HG02678 (cell line): Measurements from ENCODE around the gene GPR183.

Source experiments
- ATAC-seq: cut with Tn5 transposase; IDR thresholded peaks from one replicate; pipeline ENCODE4 v1.9.1; 2021; ENCODE audit warnings: mild to moderate bottlenecking, moderate library complexity; ENCODE audit not compliant: unreplicated experiment

Gene GPR183, protein sequence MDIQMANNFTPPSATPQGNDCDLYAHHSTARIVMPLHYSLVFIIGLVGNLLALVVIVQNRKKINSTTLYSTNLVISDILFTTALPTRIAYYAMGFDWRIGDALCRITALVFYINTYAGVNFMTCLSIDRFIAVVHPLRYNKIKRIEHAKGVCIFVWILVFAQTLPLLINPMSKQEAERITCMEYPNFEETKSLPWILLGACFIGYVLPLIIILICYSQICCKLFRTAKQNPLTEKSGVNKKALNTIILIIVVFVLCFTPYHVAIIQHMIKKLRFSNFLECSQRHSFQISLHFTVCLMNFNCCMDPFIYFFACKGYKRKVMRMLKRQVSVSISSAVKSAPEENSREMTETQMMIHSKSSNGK

DNA sequence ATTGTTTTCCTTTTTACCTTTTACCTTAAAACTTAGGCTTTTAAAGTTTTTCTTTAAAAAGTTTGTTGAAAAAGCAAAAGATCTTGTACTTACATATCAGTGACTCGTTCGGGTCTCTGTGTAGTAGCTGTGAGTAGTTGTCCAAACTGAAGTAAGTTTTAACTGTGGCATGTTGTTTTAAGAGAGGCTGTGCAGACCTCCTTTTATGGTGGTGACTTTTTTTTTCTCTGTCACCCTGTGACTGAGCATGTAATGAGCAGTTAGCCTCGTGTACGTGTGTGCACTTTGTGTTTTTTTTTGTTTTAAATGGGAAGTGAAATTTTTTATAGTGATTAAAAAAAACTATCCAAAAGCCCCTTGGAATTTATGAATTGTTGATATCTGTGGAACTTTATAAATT lies at the start of gene GPR183:
GPR183 (minus strand) TSS at position 153 of the 400 bp plus-strand sequence. CDS start 11,254 bp downstream, outside the sequence.
- peak; percentile 63 for ATAC-seq

DNA sequence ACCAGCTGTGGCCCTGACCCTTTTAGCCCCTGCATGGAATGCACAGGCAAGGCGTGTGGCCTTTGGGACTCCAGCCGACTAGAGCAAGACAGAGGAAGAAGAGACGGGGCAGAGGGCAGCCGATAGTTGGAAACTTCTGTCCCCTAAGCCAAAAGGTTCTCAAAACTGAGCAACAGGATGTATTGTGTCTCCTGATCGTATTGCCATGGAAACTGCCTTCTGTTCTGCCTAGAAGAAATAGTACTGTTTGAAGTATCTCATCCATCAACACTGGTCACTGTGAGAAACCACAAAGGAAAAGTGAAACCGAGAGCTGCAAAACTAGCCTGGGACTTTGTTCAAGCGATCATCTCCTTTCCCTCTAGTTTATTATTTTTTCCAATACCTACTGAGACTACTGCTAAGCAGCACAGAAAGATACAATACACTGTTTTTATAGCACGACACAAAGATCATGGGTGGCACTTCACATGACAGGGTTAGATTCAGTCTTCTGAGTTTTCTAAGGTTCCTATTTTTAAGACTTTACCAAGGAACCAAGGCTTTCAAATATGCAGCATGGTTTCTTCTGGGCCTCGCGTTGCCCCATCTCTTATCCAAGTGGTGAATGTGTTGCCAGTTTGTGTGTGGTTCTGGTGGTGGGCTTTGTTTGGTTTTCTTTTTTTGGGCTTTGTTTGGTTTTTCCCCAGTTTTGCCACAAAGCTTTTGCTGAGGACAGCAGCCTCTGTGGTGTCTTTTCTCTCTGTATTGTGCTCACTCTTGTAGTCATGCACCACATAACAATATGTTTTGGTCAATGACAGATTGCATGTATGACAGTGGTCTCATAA lies 49.3 kb upstream of the GPR183 start:
- peak; percentile 54 for ATAC-seq

DNA sequence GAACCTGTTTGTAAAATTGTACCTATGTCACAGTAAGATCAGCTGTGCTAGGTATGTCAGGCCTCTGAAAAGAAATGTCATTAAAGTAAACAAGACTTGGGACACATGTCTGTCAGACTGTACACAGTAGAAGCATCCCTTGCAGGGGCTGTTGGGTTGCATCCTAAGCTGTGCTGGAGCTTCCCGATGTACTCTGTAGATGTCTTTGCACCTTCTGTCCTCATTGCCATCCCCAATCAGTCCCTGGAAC lies 48.7 kb upstream of the GPR183 start:
- ATAC-seq, result no peak

DNA sequence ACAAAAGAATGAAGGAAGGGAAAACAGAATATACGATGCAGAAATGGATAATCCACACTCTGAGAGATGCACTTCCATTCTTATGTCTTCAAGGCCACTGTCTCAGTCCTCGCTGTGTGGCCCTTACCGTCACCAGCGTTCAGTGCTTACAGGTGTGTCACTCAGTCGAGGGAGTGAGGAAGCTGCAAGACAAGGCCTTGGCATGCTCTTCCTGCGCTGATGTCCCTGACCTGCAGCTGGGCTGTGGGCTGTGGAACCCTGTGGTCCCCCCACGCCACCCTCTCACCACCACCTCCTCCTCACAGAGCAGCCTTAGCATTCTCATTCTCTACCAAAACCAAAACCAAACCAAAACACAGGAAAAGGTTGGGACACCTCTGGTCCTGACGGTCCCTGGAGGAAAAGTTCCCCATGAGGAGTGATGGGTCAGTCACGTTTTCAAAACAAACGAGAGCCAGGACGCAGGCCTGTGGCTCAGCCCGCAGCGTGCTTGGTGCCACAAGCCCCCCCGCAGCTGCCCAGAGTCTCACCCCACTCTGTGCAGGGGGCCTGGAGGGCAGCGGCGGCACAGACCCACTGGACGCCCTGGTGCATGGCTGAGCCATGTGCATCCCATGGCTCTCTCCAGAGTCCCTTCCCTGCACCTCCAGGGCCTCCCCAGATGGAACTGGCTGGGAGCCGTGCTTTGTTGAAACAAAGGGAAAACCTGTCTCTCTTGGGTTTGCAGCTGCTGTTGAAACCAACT lies 48.2 kb upstream of the GPR183 start:
- ATAC-seq, result no peak

DNA sequence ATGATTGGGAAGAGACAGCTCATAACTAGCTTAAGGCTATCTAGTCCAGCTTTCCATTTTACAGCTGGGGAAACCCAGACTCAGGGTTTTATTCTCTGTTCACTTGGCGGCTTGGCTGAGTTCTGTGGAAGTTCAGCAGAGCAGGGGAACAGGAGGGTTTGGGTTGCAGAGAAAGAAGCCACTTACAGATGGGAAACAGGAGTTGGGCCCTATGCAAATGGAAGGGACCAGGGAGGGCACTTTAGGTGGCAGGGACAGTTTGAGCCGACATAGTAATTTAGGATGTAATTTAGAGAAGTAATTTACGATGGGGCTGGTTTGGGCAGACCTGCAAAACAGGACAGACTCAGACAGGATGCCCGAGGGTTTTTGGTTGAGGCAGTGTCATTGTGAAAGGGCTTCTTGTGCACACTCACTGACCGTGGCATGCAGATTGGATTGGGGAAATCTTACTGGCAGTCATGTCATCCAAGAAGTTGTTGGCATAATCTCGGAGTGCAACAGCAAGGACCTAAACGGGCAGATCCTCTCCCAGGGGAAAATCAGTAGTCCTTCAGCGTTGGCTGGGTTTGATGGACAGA lies 47.3 kb upstream of the GPR183 start:
- no peak for ATAC-seq

DNA sequence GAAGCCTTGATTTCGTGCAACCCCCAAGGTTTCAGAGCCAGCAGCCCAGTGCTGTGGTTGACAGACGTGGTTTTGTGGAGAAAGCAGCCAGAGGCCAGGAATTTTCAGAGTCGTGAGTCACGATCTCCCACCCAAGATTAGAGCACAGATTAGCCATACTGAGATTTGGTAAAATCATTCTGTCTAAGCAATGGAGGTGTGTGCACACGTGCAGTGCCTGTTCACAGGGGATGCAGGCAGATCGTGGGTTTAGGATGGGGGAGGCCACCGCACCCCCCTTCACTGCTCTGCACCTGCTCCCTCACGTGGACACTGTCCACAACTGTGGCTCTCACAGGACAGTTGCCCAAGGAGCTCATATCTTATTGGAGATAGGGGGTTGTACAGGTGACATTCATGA lies 46.6 kb upstream of the GPR183 start:
- ATAC-seq, result no peak

DNA sequence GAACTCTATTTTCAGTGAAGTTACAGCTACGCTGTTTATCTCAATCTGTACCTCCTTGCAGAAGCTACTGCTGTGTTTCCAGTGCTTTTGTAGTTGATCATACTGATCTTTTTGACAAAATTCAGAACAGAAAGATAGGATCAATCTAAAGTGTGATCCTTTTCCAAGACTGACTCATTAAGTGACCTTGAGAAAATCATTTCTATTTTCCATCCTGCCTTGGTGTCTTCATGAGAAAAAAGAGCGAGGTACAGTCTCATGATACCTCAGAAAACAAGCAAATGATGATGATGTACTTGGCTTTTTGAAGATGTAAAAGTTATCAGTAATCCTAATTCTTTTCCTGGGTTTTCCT lies 46.0 kb upstream of the GPR183 start:
- no peak for ATAC-seq

DNA sequence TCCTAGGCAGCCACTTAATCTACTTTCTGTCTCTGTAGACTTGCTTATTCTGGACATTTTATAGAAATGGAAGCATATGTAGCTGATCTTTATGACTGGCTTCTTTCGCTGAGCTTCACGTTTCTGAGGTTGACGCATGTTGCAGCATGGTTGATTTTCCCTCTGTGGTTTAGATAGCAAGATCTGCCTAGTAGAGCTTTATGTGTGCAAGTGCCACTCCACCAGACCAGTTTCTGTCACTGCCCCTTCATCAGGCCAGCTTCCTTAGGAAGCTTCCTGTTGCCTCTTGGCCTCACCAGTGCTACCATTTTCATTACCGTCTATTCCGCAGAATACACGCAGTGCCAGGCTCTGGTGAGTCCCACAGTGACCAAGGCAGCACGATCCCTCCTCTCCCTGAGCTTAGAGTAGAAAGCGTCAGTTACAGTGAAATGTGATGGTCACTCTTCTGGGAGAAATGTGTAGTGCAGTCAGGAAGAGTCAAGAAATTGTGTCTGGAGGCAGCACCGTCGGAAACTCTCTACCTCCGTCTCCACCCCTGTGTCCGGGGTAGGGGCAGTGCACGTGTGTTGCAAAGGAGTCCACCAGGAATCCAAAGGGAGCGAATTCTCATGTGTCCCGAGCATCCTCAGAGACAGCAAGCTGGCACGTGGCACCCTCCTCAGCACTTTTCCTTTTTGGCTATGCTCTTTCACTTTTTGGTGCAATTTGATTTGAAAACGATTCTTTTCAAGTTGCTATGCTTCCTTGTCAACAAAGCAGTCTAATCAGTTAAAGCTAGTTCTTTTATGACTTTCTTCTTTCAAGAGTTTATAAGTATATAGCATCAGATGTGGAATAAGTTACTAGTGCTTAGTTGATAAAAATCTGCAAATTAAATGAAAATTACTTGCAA lies 45.4 kb upstream of the GPR183 start:
- no peak for ATAC-seq

DNA sequence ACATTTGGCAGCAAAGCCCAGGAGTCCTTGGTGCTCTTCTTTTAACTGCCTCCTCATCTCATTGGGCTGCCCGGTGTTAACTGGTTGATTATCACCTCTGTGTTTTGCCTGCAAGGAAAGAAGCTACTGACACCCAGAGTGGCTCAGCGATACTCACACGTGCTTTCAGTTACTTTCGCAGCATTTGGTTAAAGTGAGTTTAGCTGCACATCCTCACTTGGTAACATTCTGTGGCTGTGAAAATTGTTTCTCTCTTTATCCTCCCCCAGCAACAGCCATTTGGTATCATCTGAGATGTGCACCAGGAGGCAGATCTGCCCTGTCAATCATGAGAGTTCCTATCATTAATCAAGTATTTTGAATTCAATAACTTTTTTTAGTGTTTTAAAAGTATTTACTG lies 44.6 kb upstream of the GPR183 start:
- peak; percentile 43 for ATAC-seq

DNA sequence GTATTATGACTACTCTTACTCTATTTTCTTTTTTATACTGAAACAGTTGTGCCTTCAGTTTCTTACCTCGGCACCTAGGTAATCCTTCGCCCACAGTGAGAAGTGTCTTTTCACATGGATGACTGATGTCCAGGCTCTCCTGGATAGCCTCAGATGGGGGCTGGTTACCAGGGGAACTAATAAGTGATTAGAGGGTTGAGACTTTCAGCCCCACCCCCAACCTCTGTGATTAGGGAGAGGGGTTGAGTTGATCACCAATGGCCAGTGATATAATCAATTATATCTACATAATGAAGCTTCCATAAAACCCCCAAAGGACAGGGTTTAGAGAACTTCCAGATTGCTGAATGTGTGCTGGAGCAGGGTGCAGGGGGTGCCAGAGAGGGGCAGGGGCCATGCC lies 43.0 kb upstream of the GPR183 start:
- no peak for ATAC-seq

DNA sequence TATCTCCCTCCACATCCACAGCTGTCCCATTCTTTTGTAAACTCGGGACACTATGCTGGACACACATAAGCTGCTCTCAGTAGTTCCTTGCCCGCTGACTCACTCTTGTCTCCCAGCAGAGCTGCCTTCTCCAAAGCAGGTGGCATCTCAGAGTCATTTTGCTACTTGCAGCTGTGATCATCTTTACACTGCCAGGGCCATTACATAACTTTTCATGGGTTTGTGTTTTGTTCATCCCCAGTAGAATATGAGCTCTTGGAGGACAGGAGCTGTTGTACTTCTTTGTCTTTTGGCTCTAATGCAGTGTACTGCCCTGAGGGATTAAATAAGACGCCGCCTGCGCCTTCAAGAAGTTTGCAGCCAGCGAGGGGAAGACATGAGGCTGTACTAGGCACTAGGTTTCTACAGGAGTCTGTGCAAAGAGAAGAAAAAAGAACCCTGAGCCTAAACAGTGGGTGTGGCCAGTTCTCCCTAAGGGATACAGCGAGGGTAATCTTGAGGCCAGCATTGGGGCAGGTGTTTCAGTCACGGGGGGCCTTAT lies 40.8 kb upstream of the GPR183 start:
- peak; percentile 59 for ATAC-seq

DNA sequence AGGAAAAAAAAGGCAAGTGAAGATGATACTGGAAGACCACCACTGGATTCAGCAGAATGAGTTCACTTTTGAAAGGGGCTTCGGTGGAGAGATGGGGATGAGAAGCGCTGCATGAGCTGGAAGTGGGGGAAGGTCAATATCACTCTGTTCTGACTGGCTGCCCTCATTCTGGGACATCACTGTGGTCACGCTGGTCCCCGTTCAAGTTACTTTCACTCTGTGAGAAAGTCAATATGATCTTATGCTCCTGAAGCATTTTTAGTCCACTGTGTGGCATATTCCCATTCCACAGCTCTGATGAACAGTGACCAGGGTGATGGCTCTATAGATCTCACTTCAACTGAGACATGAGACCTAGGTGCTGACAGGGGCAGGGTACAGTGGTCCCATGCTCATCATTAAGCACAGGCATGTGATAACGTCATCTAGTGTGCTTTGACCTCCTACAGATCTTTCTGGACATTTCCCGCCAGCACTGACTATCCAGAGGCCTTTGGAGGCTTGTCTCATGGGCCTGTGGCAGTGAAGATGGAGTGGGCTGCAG lies 40.2 kb upstream of the GPR183 start:
- no peak for ATAC-seq

DNA sequence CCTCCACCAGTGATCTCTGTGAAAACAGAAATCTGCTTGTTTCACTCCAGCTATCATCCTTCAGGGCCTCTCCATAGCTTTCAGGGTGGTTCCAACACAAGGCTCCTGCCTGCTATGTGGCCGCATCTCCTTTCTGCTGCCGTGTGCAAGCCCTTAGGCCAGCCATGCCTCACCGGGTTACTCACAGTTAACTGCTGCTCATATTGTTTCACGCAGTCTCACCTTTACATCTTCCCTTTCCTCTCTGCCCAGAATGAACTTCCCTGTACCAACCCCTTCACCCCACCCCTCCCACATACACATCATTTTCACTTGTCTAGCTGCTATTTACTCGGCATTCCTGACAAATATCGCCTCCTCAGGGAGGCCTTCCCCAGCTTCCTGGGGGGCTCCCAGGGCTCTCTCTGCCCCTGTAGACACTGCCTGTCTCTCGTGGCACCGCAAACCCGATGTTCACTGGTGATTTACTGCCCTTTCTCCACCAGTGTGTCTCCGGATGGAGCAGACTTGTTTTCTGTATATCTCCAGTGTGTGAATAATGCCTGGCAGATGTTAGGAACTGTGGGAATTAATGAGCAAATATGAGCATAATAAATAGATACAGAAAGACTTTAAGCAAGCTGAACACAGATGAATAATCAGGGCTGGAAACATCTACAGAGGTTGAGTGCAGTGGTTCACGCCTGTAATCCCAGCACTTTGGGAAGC lies 39.3 kb upstream of the GPR183 start:
- ATAC-seq, result no peak

DNA sequence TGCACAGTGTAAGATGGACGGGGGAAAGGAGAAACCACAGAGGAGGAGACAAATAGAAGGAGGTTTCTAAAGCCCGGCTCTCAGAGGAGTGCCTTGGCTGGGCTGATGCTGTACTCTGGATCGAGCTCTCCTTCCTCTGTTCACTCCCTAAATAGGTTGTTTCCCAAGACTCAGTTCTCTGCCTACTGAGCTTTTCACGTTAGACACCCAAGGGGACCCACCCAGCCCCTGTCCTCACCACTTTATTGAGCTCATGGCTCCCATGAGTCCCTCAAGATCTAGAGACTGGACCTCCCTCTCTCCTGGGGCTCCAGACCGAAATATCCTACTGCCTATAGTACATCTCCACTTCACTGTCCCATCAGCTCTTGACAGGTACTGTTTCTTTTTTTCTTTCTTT lies 38.1 kb upstream of the GPR183 start:
- ATAC-seq, result no peak

DNA sequence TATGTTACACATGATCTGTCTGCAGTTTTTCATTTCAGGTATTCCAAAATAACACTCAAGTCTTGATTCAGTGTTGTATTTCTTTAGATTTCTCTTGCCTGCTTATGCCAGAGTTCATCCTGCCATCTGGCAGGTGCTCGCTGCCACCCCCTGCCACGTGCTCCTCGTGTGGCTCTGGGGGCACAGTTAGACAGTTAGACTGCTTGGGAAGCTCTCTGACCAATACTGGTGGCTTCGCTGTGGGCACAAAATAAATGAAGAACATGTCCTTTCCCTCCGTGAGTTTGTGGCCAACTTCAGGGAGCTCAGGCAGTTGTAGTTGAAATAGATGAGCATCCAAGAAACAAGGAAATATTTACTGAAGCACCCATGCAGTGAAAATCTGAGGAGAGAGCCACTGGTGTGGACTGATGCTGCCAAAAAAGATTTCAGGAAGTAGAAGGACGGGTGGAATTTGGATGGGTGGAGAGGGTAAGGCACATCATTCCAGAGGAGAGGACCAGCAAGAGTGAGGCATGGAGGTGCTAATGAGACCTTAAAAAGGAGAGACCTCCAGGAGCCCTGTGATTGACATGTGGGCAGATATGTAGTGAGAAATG lies 37.5 kb upstream of the GPR183 start:
- no peak for ATAC-seq

DNA sequence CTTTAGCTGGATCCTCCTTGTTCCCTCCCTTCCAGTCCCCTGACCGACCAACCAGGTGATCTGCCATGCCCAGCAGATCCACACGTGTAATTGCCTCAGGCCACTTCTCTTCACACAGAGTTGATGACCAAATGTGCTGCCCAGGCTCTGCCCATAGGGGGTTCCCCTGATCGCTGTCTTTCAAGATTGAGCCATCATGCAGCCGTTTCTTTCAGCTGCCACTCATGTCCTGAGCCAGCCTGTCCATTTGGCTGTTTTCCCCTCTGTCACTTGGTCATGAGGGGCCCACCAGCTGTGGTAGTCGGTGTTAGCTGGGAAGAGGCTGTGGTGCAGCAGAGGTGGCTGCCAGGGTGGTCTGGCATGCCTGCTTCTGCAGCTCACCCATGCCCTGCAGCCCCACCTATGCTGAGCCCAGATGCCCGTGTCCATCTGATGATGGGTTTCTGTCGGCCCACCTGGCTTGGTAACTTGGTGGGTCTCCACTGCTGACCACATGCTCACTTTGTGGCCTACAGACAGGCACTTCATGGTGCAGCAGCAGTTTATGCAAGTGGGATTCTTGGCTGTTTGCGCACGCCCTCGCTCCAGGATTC lies 35.6 kb upstream of the GPR183 start:
- no peak for ATAC-seq

DNA sequence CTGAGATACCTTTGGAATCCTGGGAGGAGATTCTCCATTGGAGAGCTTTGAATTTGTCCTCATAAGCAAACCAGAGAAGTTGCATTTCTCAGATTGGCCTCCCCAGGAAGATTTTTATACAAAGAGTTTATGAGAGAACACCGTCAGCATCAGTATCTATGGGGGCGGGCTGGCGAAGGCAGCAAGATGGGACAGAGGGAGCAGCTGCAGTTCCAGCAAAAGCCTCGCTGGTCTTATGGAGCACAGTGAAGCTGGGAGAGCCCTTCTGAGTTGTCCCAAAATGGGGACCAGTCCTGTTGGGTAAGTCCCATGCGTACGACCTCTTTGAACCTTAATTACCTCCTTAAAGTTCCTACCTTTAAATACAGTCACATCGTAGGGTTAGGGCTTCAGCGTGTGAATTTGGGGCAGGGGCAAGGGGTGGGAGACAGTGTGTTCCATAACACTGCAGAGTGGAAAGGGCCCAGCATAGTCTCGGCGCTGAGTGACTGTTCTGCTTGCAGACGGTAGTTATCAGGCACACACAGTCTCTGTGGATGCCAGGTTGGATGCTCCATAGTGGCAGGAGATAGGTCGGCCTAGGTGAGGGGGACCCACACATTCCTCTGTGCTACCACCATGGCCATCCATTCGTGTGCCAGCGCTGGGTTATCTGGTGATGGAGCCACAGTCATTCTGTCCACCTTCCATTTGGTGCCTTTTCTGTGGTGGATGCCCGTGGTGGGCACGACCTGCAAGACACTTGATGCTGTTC lies 34.9 kb upstream of the GPR183 start:
- ATAC-seq, result no peak

DNA sequence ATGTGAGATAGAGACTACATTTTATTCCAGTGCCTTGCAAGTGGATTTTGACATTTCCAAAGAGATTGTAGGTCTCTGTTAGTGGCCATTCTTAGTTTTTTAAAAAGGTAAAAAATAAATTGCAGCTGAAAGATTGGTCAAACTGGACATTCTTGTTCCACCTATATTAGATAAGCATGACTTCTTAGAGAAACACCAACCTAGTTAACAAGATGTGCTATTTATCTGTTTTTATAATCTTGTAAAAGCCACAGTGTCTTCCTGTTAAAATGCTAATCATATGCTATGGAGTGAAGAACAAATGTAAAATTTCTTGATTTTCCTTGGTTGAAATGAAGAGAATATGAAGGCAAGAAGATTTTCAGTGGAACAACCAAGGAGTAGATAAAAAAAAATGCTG lies 33.4 kb upstream of the GPR183 start:
- ATAC-seq, result no peak
